ENCODE results near the gene SLC39A1. TPM values are rescaled to one million over a fixed set of nuclear protein-coding genes. Genes with fewer than 3 reads are reported as not detected.

SLC39A1 gene
- total RNA-seq, 1 experiment from 2014 or later = 152 TPM

DNA sequence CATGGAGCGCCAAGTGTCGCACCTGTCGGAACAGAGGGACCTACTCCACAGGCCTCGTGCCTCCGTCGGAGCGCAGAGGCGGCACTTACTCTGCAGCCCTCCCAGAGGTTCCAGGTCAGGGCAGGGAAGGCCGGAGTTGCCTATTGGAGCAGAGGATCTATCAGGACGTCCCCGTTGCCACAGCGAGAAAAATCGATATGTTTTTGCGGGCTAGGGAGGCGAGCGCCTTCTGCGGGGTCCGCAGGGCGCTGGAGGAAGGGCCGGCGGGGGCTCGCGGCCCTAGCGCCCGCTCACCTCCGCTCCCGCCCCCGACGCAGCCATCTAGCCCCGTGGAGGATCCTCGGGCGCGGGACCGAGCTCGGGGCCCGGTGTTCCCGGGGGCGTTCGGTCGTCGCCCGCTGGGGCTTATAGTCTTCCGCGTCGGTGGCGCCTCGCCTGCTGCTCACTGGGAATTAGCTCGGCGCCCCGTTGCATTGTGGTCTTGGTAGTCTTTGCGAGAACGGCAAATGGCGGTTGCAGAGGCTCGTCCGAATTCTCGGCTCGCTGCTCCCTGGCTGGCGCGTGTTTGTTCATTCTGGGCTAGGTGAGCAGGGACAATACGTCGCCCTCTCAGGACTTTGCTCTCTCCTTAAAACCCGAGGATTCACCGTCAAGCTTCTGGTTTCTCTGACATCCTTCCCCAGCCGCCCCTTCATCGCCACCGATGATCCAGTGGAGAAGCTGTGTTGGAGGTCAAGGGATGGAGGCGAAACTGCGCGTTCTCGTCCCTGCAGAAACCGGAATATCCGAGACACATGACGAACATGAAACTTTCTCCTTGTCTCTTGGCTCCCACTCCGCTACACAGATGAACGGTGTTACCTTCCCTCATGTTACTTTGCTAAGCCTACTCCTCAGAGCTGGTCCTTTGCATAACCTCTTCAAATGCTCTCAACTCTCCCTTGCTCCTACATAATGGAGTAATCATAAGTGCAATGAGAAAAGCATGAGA, 14.2 kb upstream of the SLC39A1 start, which contains the start of gene JTB:
Gene JTB (minus strand): TSS at position 425 of the 991 bp plus-strand sequence. CDS start 422 bp downstream, at position 3.
- CTCF ChIA-PET = interaction anchor here (0.5 to 2.8 kb wide), 6 partner anchors 9 to 303 kb away, joined by 3 to 27 read pairs (median 3); partner anchors contain the start of genes CREB3L4, CRTC2, RAB13 and SLC39A1
- peak within 1 kb of the TSS; percentile 83 for H3K27ac Mint-ChIP-seq (ENCODE audit: unreplicated experiment)
- no peaks in the 10 kb centered on the region for H3K27me3 Mint-ChIP-seq (ENCODE audit: unreplicated experiment)
- BruUV-seq (replicated peaks) = no TSS peak
- no peaks in the 10 kb centered on the region for H3K9me3 Mint-ChIP-seq (ENCODE audit: low read depth, unreplicated experiment)
- DNase-seq = peak; percentile 90
- intact Hi-C loops (cut with micrococcal nuclease; ENCODE audit: unreplicated experiment) = no loop called here
- H3K4me3 Mint-ChIP-seq (ENCODE audit: low read depth, unreplicated experiment) = peak within 1 kb of the TSS; percentile 94
- H3K4me1 Mint-ChIP-seq (ENCODE audit: low read depth, unreplicated experiment) = peaks cover 29% of the 10 kb centered on the region
- H3K36me3 Mint-ChIP-seq (ENCODE audit: insufficient read depth, unreplicated experiment) = peaks cover 61% of the 10 kb centered on the region
- no peak for TF ChIP-seq CTCF (IDR thresholded peaks at IDR 0.05; ENCODE audit: unreplicated experiment)

DNA sequence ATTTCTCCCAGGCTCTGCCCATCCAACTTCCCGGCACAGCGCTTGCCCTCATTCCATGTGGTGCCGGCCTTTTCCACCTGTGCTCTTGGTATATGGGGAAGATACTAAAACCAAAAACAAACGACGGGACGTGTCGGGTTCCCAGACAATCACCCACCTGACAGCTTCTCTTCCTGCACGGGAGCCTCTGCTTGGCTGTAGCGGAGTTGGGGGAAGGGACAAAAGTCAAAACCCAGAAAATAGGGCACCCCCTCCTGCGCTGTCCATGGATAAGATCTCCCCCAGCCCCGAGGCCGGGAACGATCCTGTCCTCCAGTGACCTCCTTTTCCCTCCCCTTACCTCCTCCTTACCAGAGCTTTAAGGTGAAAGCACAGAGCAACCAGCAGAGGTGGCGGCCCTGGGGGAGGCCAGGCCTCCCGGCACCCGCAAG, 13.5 kb upstream of the SLC39A1 start:
- intact Hi-C loops (cut with micrococcal nuclease; ENCODE audit: unreplicated experiment) = no loop called here

DNA sequence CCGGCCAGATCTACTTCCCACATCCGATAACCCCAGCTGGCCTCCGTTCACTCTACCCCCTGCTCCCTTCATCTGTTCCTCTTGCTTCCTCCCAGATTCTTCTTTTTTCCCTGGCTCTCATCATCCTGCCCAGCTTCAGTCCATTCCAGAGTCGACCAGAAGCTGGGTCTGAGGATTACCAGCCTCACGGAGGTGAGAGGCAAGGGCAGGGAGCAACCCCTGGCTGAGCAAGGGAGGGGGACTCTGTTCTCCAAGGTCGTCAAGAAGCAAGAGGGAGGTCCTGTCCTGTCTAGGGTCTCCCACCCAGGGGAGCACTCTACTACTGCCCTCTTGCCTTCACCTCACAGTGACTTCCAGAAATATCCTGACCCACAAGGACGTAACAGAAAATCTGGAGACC, 10.2 kb upstream of the SLC39A1 start:
- H3K9me3 Mint-ChIP-seq (ENCODE audit: low read depth, unreplicated experiment) = no peaks in the 10 kb centered on the region
- DNase-seq = no peak
- H3K4me3 Mint-ChIP-seq (ENCODE audit: low read depth, unreplicated experiment) = no peak overlapping the region
- no peak overlapping the region for H3K27ac Mint-ChIP-seq (ENCODE audit: unreplicated experiment)
- no TSS peak for BruUV-seq (replicated peaks)
- TF ChIP-seq CTCF (IDR thresholded peaks at IDR 0.05; ENCODE audit: unreplicated experiment) = no peak
- H3K36me3 Mint-ChIP-seq (ENCODE audit: insufficient read depth, unreplicated experiment) = peaks cover 56% of the 10 kb centered on the region
- H3K27me3 Mint-ChIP-seq (ENCODE audit: unreplicated experiment) = no peaks in the 10 kb centered on the region
- CTCF ChIA-PET = interaction anchor here (2.0 kb wide), 1 partner anchor 10 kb away, joined by 7 read pairs; the partner anchor contains the start of gene SLC39A1
- intact Hi-C loops (cut with micrococcal nuclease; ENCODE audit: unreplicated experiment) = no loop called here
- peaks cover 24% of the 10 kb centered on the region for H3K4me1 Mint-ChIP-seq (ENCODE audit: low read depth, unreplicated experiment)

More for the DNA sequence above, 13.5 kb upstream of the SLC39A1 start:
- CTCF ChIA-PET = interaction anchor here (0.5 to 2.8 kb wide), 3 partner anchors 10 to 140 kb away, joined by 3 to 27 read pairs (median 3); partner anchors contain the start of genes CREB3L4 and CRTC2
- Mint-ChIP-seq H3K9me3 (ENCODE audit: low read depth, unreplicated experiment) (no peaks in the 10 kb centered on the region), H3K4me1 (ENCODE audit: low read depth, unreplicated experiment) (peaks cover 29% of the 10 kb centered on the region), H3K36me3 (ENCODE audit: insufficient read depth, unreplicated experiment) (peaks cover 59% of the 10 kb centered on the region), H3K27me3 (ENCODE audit: unreplicated experiment) (no peaks in the 10 kb centered on the region), H3K4me3 (ENCODE audit: low read depth, unreplicated experiment) (peak overlapping the region; percentile 94), H3K27ac (ENCODE audit: unreplicated experiment) (peak overlapping the region; percentile 83)
- TF ChIP-seq CTCF (IDR thresholded peaks at IDR 0.05; ENCODE audit: unreplicated experiment) = no peak
- no peak for DNase-seq
- BruUV-seq (replicated peaks) = TSS peak; percentile 35

- H3K9me3 Mint-ChIP-seq (ENCODE audit: low read depth, unreplicated experiment) = no peaks in the 10 kb centered on the region
- H3K4me3 Mint-ChIP-seq (ENCODE audit: low read depth, unreplicated experiment) = no peak overlapping the region
- H3K27ac Mint-ChIP-seq (ENCODE audit: unreplicated experiment) = peak overlapping the region; percentile 21
- BruUV-seq (replicated peaks) = no TSS peak
- no peak for TF ChIP-seq CTCF (IDR thresholded peaks at IDR 0.05; ENCODE audit: unreplicated experiment)
- CTCF ChIA-PET = no interaction called here
- peaks cover 24% of the 10 kb centered on the region for H3K4me1 Mint-ChIP-seq (ENCODE audit: low read depth, unreplicated experiment)
- intact Hi-C loops (cut with micrococcal nuclease; ENCODE audit: unreplicated experiment) = no loop called here
- no peaks in the 10 kb centered on the region for H3K27me3 Mint-ChIP-seq (ENCODE audit: unreplicated experiment)
- peaks cover 54% of the 10 kb centered on the region for H3K36me3 Mint-ChIP-seq (ENCODE audit: insufficient read depth, unreplicated experiment)
- DNase-seq = no peak
Observed at GRCh38 chr1:153973071-153973470, 9.7 kb upstream of the SLC39A1 start.

All from Calu3 (cell line).